ENCODE results near the gene SYNDIG1L. TPM values are rescaled to one million over a fixed set of nuclear protein-coding genes. Genes with fewer than 3 reads are reported as not detected.

Gene SYNDIG1L
- total RNA-seq, 1 donor from 2014 or later = not detected

DNA sequence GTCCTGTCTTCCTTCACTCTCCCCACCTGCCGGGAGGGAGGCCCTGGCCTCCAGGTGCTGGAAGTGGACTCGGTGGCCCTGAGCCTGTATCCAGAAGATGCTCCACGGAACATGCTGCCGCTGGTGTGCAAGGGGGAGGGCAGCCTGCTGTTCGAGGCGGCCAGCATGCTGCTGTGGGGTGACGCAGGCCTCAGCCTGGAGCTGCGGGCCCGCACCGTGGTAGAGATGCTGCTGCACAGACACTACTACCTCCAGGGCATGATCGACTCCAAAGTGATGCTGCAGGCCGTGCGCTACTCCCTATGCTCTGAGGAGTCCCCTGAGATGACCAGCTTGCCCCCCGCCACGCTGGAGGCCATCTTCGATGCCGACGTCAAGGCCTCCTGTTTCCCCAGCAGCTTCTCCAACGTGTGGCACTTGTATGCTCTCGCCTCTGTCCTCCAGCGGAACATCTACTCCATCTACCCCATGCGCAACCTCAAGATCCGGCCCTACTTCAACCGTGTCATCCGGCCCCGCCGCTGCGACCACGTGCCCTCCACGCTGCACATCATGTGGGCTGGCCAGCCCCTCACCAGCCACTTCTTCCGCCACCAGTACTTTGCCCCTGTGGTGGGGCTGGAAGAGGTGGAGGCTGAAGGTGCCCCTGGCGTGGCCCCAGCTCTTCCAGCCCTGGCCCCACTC is 69.0 kb downstream of the SYNDIG1L start:
- no peaks in the 10 kb centered on the region for H3K36me3 Mint-ChIP-seq (ENCODE audit: low read depth)
- H3K4me1 Mint-ChIP-seq (ENCODE audit: low read depth) = no peaks in the 10 kb centered on the region
- H3K27me3 Mint-ChIP-seq (ENCODE audit: low read depth) = peaks cover 30% of the 10 kb centered on the region
- H3K4me3 Mint-ChIP-seq (ENCODE audit: unreplicated experiment) = no peak overlapping the region
- no peak for DNase-seq (ENCODE audit: low spot score)
- TF ChIP-seq, protein P1, sequence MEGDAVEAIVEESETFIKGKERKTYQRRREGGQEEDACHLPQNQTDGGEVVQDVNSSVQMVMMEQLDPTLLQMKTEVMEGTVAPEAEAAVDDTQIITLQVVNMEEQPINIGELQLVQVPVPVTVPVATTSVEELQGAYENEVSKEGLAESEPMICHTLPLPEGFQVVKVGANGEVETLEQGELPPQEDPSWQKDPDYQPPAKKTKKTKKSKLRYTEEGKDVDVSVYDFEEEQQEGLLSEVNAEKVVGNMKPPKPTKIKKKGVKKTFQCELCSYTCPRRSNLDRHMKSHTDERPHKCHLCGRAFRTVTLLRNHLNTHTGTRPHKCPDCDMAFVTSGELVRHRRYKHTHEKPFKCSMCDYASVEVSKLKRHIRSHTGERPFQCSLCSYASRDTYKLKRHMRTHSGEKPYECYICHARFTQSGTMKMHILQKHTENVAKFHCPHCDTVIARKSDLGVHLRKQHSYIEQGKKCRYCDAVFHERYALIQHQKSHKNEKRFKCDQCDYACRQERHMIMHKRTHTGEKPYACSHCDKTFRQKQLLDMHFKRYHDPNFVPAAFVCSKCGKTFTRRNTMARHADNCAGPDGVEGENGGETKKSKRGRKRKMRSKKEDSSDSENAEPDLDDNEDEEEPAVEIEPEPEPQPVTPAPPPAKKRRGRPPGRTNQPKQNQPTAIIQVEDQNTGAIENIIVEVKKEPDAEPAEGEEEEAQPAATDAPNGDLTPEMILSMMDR (IDR thresholded peaks at IDR 0.05) = no peak
- H3K9me3 Mint-ChIP-seq (ENCODE audit: low read depth) = no peaks in the 10 kb centered on the region
- no peak overlapping the region for H3K27ac Mint-ChIP-seq (ENCODE audit: unreplicated experiment)

Other genes with a start within 250 kb of the SYNDIG1L start
- not detected in 3 replicates for gene VSX2, start 186.8 kb downstream of the SYNDIG1L start, total RNA-seq
- 31.0 to 40.9 TPM (median 34.7 TPM) in 3 replicates for gene ABCD4, start 123.3 kb downstream of the SYNDIG1L start, total RNA-seq
- not detected in 3 replicates for gene VRTN, start 77.7 kb downstream of the SYNDIG1L start, total RNA-seq
- 209 to 313 TPM (median 212 TPM) in 3 replicates for gene NPC2, start 67.1 kb upstream of the SYNDIG1L start, total RNA-seq
- gene ISCA2, start 67.6 kb upstream of the SYNDIG1L start, total RNA-seq = 16.6 to 18.9 TPM (median 16.9 TPM) in 3 replicates
- gene LTBP2, start 186.0 kb upstream of the SYNDIG1L start, total RNA-seq = 210 to 446 TPM (median 215 TPM) in 3 replicates

Measured in chondrocyte (in vitro differentiated cells).